Body of pancreas (tissue), 4 donors: ENCODE data around the gene LTA. TPM values are rescaled to one million over a fixed set of nuclear protein-coding genes. Genes with fewer than 3 reads are reported as not detected.

ENCODE experiments used
- ATAC-seq: fragments of 150-250 bp; one replicate; pipeline ENCODE4 v1.9.1; 2016
- DNase-seq, 4 donors: peaks; one replicate each; pipeline ENCODE4 v3.0.0-alpha.2; 2019
- H3K27ac ChIP-seq, 4 donors: fragments of 200-600 bp; sonication (generic); 1 replicate in 3 of 4; 2 replicates in 1 of 4; pipeline versions ENCODE4 v1.5.1 to v1.6.1; 2016 to 2019; ENCODE audit warnings: mild to moderate bottlenecking in 1 of 4, mixed read lengths in 1 of 4, moderate library complexity in 1 of 4
- H3K27me3 ChIP-seq, 2 donors: fragments of 200-600 bp; sonication (generic); one replicate each; pipeline ENCODE4 v1.6.0; 2016; ENCODE audit warnings: mild to moderate bottlenecking in 1 of 2
- H3K36me3 ChIP-seq, 2 donors: fragments of 200-600 bp; sonication (generic); replicated peaks in 1 of 2; 2 replicates each; pipeline ENCODE4 v1.5.1; 2016; ENCODE audit warnings: low read depth in 2 of 2; ENCODE audit not compliant: insufficient read depth in 1 of 2
- H3K4me1 ChIP-seq: fragments of 200-600 bp; sonication (generic); one replicate; pipeline ENCODE4 v1.6.0; 2016
- H3K4me3 ChIP-seq, 2 donors: fragments of 200-600 bp; sonication (generic); 1 replicate in 1 of 2; 2 replicates in 1 of 2; pipeline ENCODE4 v1.5.1; 2016 to 2019
- H3K9me3 ChIP-seq, 3 donors: fragments of 200-600 bp; sonication (generic); 1 replicate in 2 of 3; 2 replicates in 1 of 3; pipeline ENCODE4 v1.5.1; 2016
- CTCF ChIP-seq, 7 experiments: fragments of 450-650 bp in 4 of 7; fragments of 200-600 bp in 3 of 7; sonication (generic) in 3 of 7; IDR thresholded peaks; one replicate each; pipeline ENCODE4 v1.5.1; 2016 to 2019; ENCODE audit warnings: antibody characterized with exemption in 7 of 7
- POLR2A ChIP-seq, 3 donors: fragments of 450-650 bp; IDR thresholded peaks; one replicate each; pipeline ENCODE4 v1.6.1; 2016; ENCODE audit warnings: antibody characterized with exemption in 3 of 3, mild to moderate bottlenecking in 2 of 3
- WGBS, 2 donors: methylation state at CpG; one replicate each; pipeline ENCODE4 v1.1.5; 2017; 5-methylcytosine and 5-hydroxymethylcytosine counted together
- intact Hi-C: fragments of 100-400 bp; cut with DNase I; formaldehyde crosslinking; loops from one replicate; pipeline ENCODE4 v1.15.1; 2023
- total RNA-seq, 2 donors: library from RNA; depleted of rRNA; stranded (reverse); fragments of >200 nt; gene quantifications; one replicate each; pipeline ENCODE4 v1.1.0, GENCODE V29; 2016

Gene LTA
- total RNA-seq, 2 donors from 2014 or later: not detected

- Histone ChIP-seq H3K4me3 (no peak overlapping the region), H3K9me3 (no peaks in the 10 kb centered on the region), H3K36me3 (peaks cover 19 to 26% of the 10 kb centered on the region in 2 donors), H3K4me1 (peaks cover 11% of the 10 kb centered on the region), H3K27me3 (no peaks in the 10 kb centered on the region), H3K27ac (peak overlapping the region in 3 of 4 donors; percentile 31 to 43 (median 34))
- 26 to 40% methylated on average over 7 to 12 of the region's 12 CpGs for WGBS, 2 donors
- TF ChIP-seq POLR2A (IDR thresholded peaks at IDR 0.05) (no peak), CTCF (IDR thresholded peaks at IDR 0.05) (no peak)
- DNase-seq (no peak), ATAC-seq (peak; percentile 41)
- intact Hi-C loops: no loop called here
Measured at GRCh38 chr6:31529329-31530150, 42.5 kb upstream of the LTA start.

GRCh38 chr6:31530659-31531058, 41.4 kb upstream of the LTA start:
- no peak for ATAC-seq
- intact Hi-C loops: no loop called here
- no peak overlapping the region for H3K4me3 ChIP-seq
- H3K27me3 ChIP-seq: no peaks in the 10 kb centered on the region
- H3K27ac ChIP-seq: no peak overlapping the region
- no peaks in the 10 kb centered on the region for H3K9me3 ChIP-seq
- TF ChIP-seq POLR2A (IDR thresholded peaks at IDR 0.05) (no peak), CTCF (IDR thresholded peaks at IDR 0.05) (no peak)
- H3K4me1 ChIP-seq: peaks cover 11% of the 10 kb centered on the region
- DNase-seq: no peak
- WGBS, 2 donors: 60 to 67% methylated on average over 5 to 6 of the region's 6 CpGs
- peaks cover 30 to 37% of the 10 kb centered on the region in 2 donors for H3K36me3 ChIP-seq

- H3K27me3 ChIP-seq: no peaks in the 10 kb centered on the region
- WGBS, 2 donors: 84 to 85% methylated on average over 7 of the region's 7 CpGs
- TF ChIP-seq CTCF (IDR thresholded peaks at IDR 0.05) (no peak), POLR2A (IDR thresholded peaks at IDR 0.05) (no peak)
- no peak overlapping the region for H3K4me3 ChIP-seq
- no peaks in the 10 kb centered on the region for H3K9me3 ChIP-seq
- H3K36me3 ChIP-seq: peaks cover 35 to 42% of the 10 kb centered on the region in 2 donors
- no peak overlapping the region for H3K27ac ChIP-seq
- intact Hi-C loops: no loop called here
- ATAC-seq: no peak
- DNase-seq: no peak
- H3K4me1 ChIP-seq: peaks cover 11% of the 10 kb centered on the region
Measured at GRCh38 chr6:31531162-31531561, 40.9 kb upstream of the LTA start.

- H3K4me3 ChIP-seq: no peak overlapping the region
- intact Hi-C loops: no loop called here
- DNase-seq: no peak
- H3K36me3 ChIP-seq: peaks cover 38 to 50% of the 10 kb centered on the region in 2 donors
- H3K27ac ChIP-seq: no peak overlapping the region
- ATAC-seq: no peak
- H3K27me3 ChIP-seq: no peaks in the 10 kb centered on the region
- no peaks in the 10 kb centered on the region for H3K9me3 ChIP-seq
- TF ChIP-seq CTCF (IDR thresholded peaks at IDR 0.05): no peak
- peak in 1 of 3 donors; percentile 6 for TF ChIP-seq POLR2A (IDR thresholded peaks at IDR 0.05)
- WGBS, 2 donors: 72 to 79% methylated on average over 9 of the region's 9 CpGs
- peaks cover 11% of the 10 kb centered on the region for H3K4me1 ChIP-seq
Measured at GRCh38 chr6:31531771-31532643, 40.1 kb upstream of the LTA start.
